ENCODE measurements around the gene PIK3IP1.
A peak's percentile ranks its signal among the peaks of the same experiment; 100 is the strongest.
"Not testable (repeated sequence)": the region's sequence is repeated elsewhere in the genome, so short reads cannot be mapped to it uniquely, and the experiment has no call there.

Gene PIK3IP1

GRCh38 chr22:31248138-31248745 is 44.0 kb downstream of the PIK3IP1 start:
- DNase-seq, result peak; percentile 84

GRCh38 chr22:31247726-31248125 is 44.6 kb downstream of the PIK3IP1 start:
- no peak for DNase-seq

GRCh38 chr22:31246687-31247086 is 45.6 kb downstream of the PIK3IP1 start:
- DNase-seq, result no peak

- DNase-seq, result not testable (repeated sequence)
These were observed 46.3 kb downstream of the PIK3IP1 start for GRCh38 chr22:31245998-31246397.

GRCh38 chr22:31244943-31245451 is 47.3 kb downstream of the PIK3IP1 start:
- no peak for DNase-seq

- DNase-seq, result peak; percentile 76
These were observed 48.0 kb downstream of the PIK3IP1 start for GRCh38 chr22:31244046-31244942.

GRCh38 chr22:31243339-31244045 is 48.8 kb downstream of the PIK3IP1 start:
- peak; percentile 32 for DNase-seq

GRCh38 chr22:31241936-31242335 is 50.4 kb downstream of the PIK3IP1 start:
- peak; percentile 75 for DNase-seq

- no peak for DNase-seq
These were observed 51.1 kb downstream of the PIK3IP1 start for GRCh38 chr22:31241200-31241599.

- DNase-seq, result peak; percentile 15
These were observed 52.4 kb downstream of the PIK3IP1 start for GRCh38 chr22:31239771-31240370.

GRCh38 chr22:31238057-31238456 is 54.2 kb downstream of the PIK3IP1 start:
- DNase-seq, result no peak

- DNase-seq, result not testable (repeated sequence)
These were observed 56.2 kb downstream of the PIK3IP1 start for GRCh38 chr22:31236044-31236443.

- no peak for DNase-seq
These were observed 57.2 kb downstream of the PIK3IP1 start for GRCh38 chr22:31235081-31235480.

- no peak for DNase-seq
These were observed 59.3 kb downstream of the PIK3IP1 start for GRCh38 chr22:31233001-31233400.

Measured in kidney glomerular epithelial cell (primary cell).